Tibial nerve (tissue), 4 donors: ENCODE measurements around the gene ARHGAP44. TPM values are rescaled to one million over a fixed set of nuclear protein-coding genes. Genes with fewer than 3 reads are reported as not detected.
A peak's percentile ranks its signal among the peaks of the same experiment; 100 is the strongest.

ENCODE experiments used
- DNase-seq, 2 donors: peaks; one replicate each; pipeline ENCODE4 v3.0.0-alpha.2; 2019; ENCODE audit warnings: low spot score in 2 of 2
- H3K27ac ChIP-seq, 4 donors: fragments of 200-600 bp; sonication (generic) in 3 of 4; one replicate each; pipeline ENCODE4 v1.5.1; 2017 to 2019; ENCODE audit warnings: mild to moderate bottlenecking in 1 of 4
- H3K27me3 ChIP-seq, 2 donors: fragments of 200-600 bp; sonication (generic) in 1 of 2; one replicate each; pipeline versions ENCODE4 v1.5.1 to v1.6.0; 2017 to 2019
- H3K36me3 ChIP-seq, 3 donors: fragments of 200-600 bp; sonication (generic); one replicate each; pipeline ENCODE4 v1.5.1; 2018 to 2019
- H3K4me1 ChIP-seq, 4 donors: fragments of 200-600 bp; sonication (generic) in 3 of 4; one replicate each; pipeline ENCODE4 v1.5.1; 2017 to 2019
- H3K4me3 ChIP-seq, 4 donors: fragments of 200-600 bp; sonication (generic) in 3 of 4; one replicate each; pipeline ENCODE4 v1.5.1; 2017 to 2019; ENCODE audit warnings: mild to moderate bottlenecking in 1 of 4, moderate library complexity in 1 of 4
- H3K9me3 ChIP-seq, 4 donors: fragments of 200-600 bp; sonication (generic) in 3 of 4; one replicate each; pipeline ENCODE4 v1.5.1; 2017 to 2019
- CTCF ChIP-seq, 5 experiments: fragments of 200-600 bp in 3 of 5; fragments of 450-650 bp in 2 of 5; sonication (generic) in 3 of 5; IDR thresholded peaks; one replicate each; pipeline ENCODE4 v1.5.1; 2016 to 2019; ENCODE audit warnings: antibody characterized with exemption in 5 of 5, mild to moderate bottlenecking in 3 of 5, moderate library complexity in 2 of 5
- EP300 ChIP-seq, 2 donors: sonication (generic); formaldehyde crosslinking; IDR thresholded peaks; one replicate each; pipeline ENCODE4 v1.6.1; 2017; ENCODE audit warnings: antibody characterized with exemption in 2 of 2, mild to moderate bottlenecking in 1 of 2
- POLR2A ChIP-seq, 2 donors: fragments of 450-650 bp; IDR thresholded peaks; one replicate each; pipeline ENCODE4 v1.6.1; 2017; ENCODE audit warnings: antibody characterized with exemption in 2 of 2, mild to moderate bottlenecking in 2 of 2, moderate library complexity in 2 of 2
- WGBS, 2 donors: methylation state at CpG; one replicate each; pipeline ENCODE4 v1.1.5; 2018; 5-methylcytosine and 5-hydroxymethylcytosine counted together
- total RNA-seq, 4 donors: library from RNA; depleted of rRNA; stranded (reverse); fragments of >200 nt; gene quantifications; one replicate each; pipeline ENCODE4 v1.1.0, GENCODE V29; 2016

The ARHGAP44 gene
- total RNA-seq, 4 donors from 2014 or later = 1.6 to 4.6 (median 2.7) TPM

- no peak for DNase-seq
- WGBS, 2 donors = 89 to 98% methylated on average over 6 of the region's 6 CpGs
- peaks cover 2 to 98% (median 46%) of the 10 kb centered on the region in 3 donors for H3K36me3 ChIP-seq
These were observed 216.2 kb downstream of the ARHGAP44 start for GRCh38 chr17:13005530-13005929.

GRCh38 chr17:13008461-13008860 lies 219.2 kb downstream of the ARHGAP44 start:
- H3K36me3 ChIP-seq = peaks cover 2 to 99% (median 50%) of the 10 kb centered on the region in 3 donors
- no peaks in the 10 kb centered on the region for H3K27me3 ChIP-seq
- no peak for TF ChIP-seq CTCF (IDR thresholded peaks at IDR 0.05)
- no peak for TF ChIP-seq POLR2A (IDR thresholded peaks at IDR 0.05)
- no peak for TF ChIP-seq EP300 (IDR thresholded peaks at IDR 0.05)
- H3K27ac ChIP-seq = no peak overlapping the region
- no peaks in the 10 kb centered on the region for H3K4me1 ChIP-seq
- 91 to 97% methylated on average over 8 of the region's 8 CpGs for WGBS, 2 donors
- DNase-seq = no peak
- H3K4me3 ChIP-seq = no peak overlapping the region
- no peaks in the 10 kb centered on the region for H3K9me3 ChIP-seq

More at GRCh38 chr17:13005530-13005929, 216.2 kb downstream of the ARHGAP44 start:
- TF ChIP-seq POLR2A (IDR thresholded peaks at IDR 0.05) (no peak), CTCF (IDR thresholded peaks at IDR 0.05) (no peak), EP300 (IDR thresholded peaks at IDR 0.05) (no peak)
- Histone ChIP-seq H3K27ac (no peak overlapping the region), H3K27me3 (no peaks in the 10 kb centered on the region), H3K4me1 (peaks cover 0 to 7% (median 0%) of the 10 kb centered on the region in 4 donors), H3K9me3 (no peaks in the 10 kb centered on the region), H3K4me3 (no peak overlapping the region)

GRCh38 chr17:13010959-13011358 lies 221.7 kb downstream of the ARHGAP44 start:
- H3K27me3 ChIP-seq = no peaks in the 10 kb centered on the region
- WGBS, 2 donors = 67 to 87% methylated on average over 7 of the region's 7 CpGs
- H3K27ac ChIP-seq = no peak overlapping the region
- no peak for DNase-seq
- H3K4me1 ChIP-seq = peaks cover 0 to 4% (median 0%) of the 10 kb centered on the region in 4 donors
- no peak overlapping the region for H3K4me3 ChIP-seq
- H3K9me3 ChIP-seq = no peaks in the 10 kb centered on the region
- peaks cover 2 to 99% (median 41%) of the 10 kb centered on the region in 3 donors for H3K36me3 ChIP-seq
- TF ChIP-seq CTCF (IDR thresholded peaks at IDR 0.05) (no peak), EP300 (IDR thresholded peaks at IDR 0.05) (no peak), POLR2A (IDR thresholded peaks at IDR 0.05) (no peak)

GRCh38 chr17:13014801-13015200 lies 225.5 kb downstream of the ARHGAP44 start:
- Histone ChIP-seq H3K27me3 (no peaks in the 10 kb centered on the region), H3K36me3 (peaks cover 0 to 66% (median 30%) of the 10 kb centered on the region in 3 donors), H3K9me3 (no peaks in the 10 kb centered on the region), H3K27ac (no peak overlapping the region), H3K4me1 (peaks cover 0 to 24% (median 7%) of the 10 kb centered on the region in 4 donors), H3K4me3 (no peak overlapping the region)
- 91 to 94% methylated on average over 7 of the region's 7 CpGs for WGBS, 2 donors
- TF ChIP-seq EP300 (IDR thresholded peaks at IDR 0.05) (no peak), POLR2A (IDR thresholded peaks at IDR 0.05) (no peak), CTCF (IDR thresholded peaks at IDR 0.05) (no peak)
- no peak for DNase-seq

GRCh38 chr17:13016881-13017654 lies 227.8 kb downstream of the ARHGAP44 start:
- Histone ChIP-seq H3K27ac (peak overlapping the region in 3 of 4 donors; percentile 65 to 90 (median 73)), H3K4me3 (peak overlapping the region; percentile 74 to 98 (median 77)), H3K9me3 (no peaks in the 10 kb centered on the region), H3K36me3 (peaks cover 0 to 44% (median 13%) of the 10 kb centered on the region in 3 donors), H3K27me3 (no peaks in the 10 kb centered on the region), H3K4me1 (peaks cover 0 to 24% (median 7%) of the 10 kb centered on the region in 4 donors)
- no peak for TF ChIP-seq EP300 (IDR thresholded peaks at IDR 0.05)
- TF ChIP-seq CTCF (IDR thresholded peaks at IDR 0.05) = no peak
- no peak for TF ChIP-seq POLR2A (IDR thresholded peaks at IDR 0.05)
- WGBS, 2 donors = 19 to 23% methylated on average over 16 to 21 of the region's 21 CpGs
- DNase-seq = no peak
